Right lobe of liver (tissue), 6 donors: ENCODE measurements around the gene CHD2. TPM values are rescaled to one million over a fixed set of nuclear protein-coding genes. Genes with fewer than 3 reads are reported as not detected.

Source experiments
- ATAC-seq, 4 donors: fragments of 200-7000 bp; cut with Tn5 transposase; one replicate each; pipeline ENCODE4 v1.9.1; 2020; ENCODE audit warnings: mild to moderate bottlenecking in 4 of 4, moderate library complexity in 4 of 4
- DNase-seq, 3 donors: peaks; one replicate each; pipeline ENCODE4 v3.0.0-alpha.2; 2020
- H3K27ac ChIP-seq, 3 donors: fragments of 200-600 bp; one replicate each; pipeline ENCODE4 v1.8.0; 2022
- H3K27me3 ChIP-seq, 2 donors: fragments of 200-600 bp; one replicate each; pipeline ENCODE4 v1.8.0; 2022
- H3K36me3 ChIP-seq, 4 donors: fragments of 200-600 bp; sonication (generic) in 1 of 4; one replicate each; pipeline versions ENCODE4 v1.5.1 to v1.8.0; 2017 to 2022; ENCODE audit warnings: control low read depth in 1 of 4
- H3K4me1 ChIP-seq, 4 donors: fragments of 200-600 bp; sonication (generic) in 1 of 4; one replicate each; pipeline versions ENCODE4 v1.5.1 to v1.8.0; 2017 to 2022; ENCODE audit warnings: control low read depth in 1 of 4
- H3K4me3 ChIP-seq, 3 donors: fragments of 200-600 bp; one replicate each; pipeline ENCODE4 v1.8.0; 2022
- H3K9me3 ChIP-seq, 4 donors: fragments of 200-600 bp; sonication (generic) in 1 of 4; one replicate each; pipeline versions ENCODE4 v1.5.1 to v1.8.0; 2017 to 2022; ENCODE audit warnings: control low read depth in 1 of 4
- POLR2A ChIP-seq: fragments of 450-650 bp; IDR thresholded peaks from one replicate; pipeline ENCODE4 v1.6.1; 2017; ENCODE audit warnings: antibody characterized with exemption, mild to moderate bottlenecking
- WGBS: methylation state at CpG from one replicate; pipeline ENCODE4 v1.1.6; 2018; ENCODE audit warnings: low coverage, low lambda C conversion rate; ENCODE audit not compliant: insufficient coverage; ENCODE audit errors: missing lambda C conversion rate; 5-methylcytosine and 5-hydroxymethylcytosine counted together
- intact Hi-C, 2 donors: fragments of 100-400 bp; cut with DNase I; formaldehyde crosslinking; loops; one replicate each; pipeline versions ENCODE4 v1.11.2 to v1.14.1; 2022
- total RNA-seq, 6 experiments: library from RNA; depleted of rRNA in 2 of 6; stranded (reverse); fragments of >200 nt in 2 of 6; fragmentation: NEBNext Ultra II Directional in 3 of 6; extraction: Animal tissue kit (Norgen Biotek cat#: 25700) in 3 of 6; gene quantifications; one replicate each; pipeline versions ENCODE4 v1.1.0 to v1.2.4, GENCODE V29; 2016 to 2023
- TF ChIP-seq, protein P1 (sequence below), 4 donors: fragments of 200-600 bp in 3 of 4; fragments of 450-650 bp in 1 of 4; IDR thresholded peaks; one replicate each; pipeline versions ENCODE4 v1.5.1 to v1.8.0; 2016 to 2022; ENCODE audit warnings: antibody characterized with exemption in 4 of 4, mild to moderate bottlenecking in 2 of 4
- donor health status: DM: no; HTN: yes; CAD: no.
- donor health status: DM: no; HTN: no; CAD: no.
- donor health status: DM: no; HTN: no; CAD: no.
- donor health status: DM: no; HTN: yes; CAD: no.
- donor health status: DM: no; HTN: yes; CAD: no.

The CHD2 gene
- total RNA-seq, 6 experiments from 2014 or later: 41.4 to 65.0 (median 56.6) TPM

DNA sequence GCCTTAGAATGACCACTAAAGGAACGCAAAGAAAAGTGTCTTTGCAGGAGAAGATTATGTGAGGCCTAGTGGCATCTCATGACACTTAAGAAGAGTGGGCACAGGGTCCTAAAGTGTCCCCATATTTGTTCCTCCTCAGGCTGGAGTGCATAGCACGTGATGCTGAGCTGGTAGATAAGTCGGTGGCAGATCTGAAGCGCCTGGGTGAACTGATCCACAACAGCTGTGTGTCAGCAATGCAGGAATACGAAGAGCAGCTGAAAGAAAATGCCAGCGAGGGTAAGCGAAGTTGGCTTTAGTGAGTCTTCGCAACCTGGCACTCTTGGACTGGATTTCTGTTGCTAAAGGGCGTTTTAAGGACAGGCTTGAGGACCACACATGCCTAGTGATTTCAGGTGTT lies 92.6 kb downstream of the CHD2 start:
- Histone ChIP-seq H3K36me3 (peaks cover 0 to 98% (median 47%) of the 10 kb centered on the region in 4 donors), H3K27me3 (no peaks in the 10 kb centered on the region), H3K4me3 (no peak overlapping the region), H3K27ac (no peak overlapping the region), H3K4me1 (no peaks in the 10 kb centered on the region), H3K9me3 (no peaks in the 10 kb centered on the region)
- intact Hi-C loops: loop anchor here in 1 of 2 donors (10.0 kb wide), 1 partner anchor 48 kb away; no protein-coding TSS in a partner anchor
- no peak for DNase-seq
- no peak for TF ChIP-seq POLR2A
- TF ChIP-seq, protein P1, sequence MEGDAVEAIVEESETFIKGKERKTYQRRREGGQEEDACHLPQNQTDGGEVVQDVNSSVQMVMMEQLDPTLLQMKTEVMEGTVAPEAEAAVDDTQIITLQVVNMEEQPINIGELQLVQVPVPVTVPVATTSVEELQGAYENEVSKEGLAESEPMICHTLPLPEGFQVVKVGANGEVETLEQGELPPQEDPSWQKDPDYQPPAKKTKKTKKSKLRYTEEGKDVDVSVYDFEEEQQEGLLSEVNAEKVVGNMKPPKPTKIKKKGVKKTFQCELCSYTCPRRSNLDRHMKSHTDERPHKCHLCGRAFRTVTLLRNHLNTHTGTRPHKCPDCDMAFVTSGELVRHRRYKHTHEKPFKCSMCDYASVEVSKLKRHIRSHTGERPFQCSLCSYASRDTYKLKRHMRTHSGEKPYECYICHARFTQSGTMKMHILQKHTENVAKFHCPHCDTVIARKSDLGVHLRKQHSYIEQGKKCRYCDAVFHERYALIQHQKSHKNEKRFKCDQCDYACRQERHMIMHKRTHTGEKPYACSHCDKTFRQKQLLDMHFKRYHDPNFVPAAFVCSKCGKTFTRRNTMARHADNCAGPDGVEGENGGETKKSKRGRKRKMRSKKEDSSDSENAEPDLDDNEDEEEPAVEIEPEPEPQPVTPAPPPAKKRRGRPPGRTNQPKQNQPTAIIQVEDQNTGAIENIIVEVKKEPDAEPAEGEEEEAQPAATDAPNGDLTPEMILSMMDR (IDR thresholded peaks at IDR 0.05): no peak
- ATAC-seq: no peak
- WGBS: 94% methylated on average over 8 of the region's 9 CpGs

DNA sequence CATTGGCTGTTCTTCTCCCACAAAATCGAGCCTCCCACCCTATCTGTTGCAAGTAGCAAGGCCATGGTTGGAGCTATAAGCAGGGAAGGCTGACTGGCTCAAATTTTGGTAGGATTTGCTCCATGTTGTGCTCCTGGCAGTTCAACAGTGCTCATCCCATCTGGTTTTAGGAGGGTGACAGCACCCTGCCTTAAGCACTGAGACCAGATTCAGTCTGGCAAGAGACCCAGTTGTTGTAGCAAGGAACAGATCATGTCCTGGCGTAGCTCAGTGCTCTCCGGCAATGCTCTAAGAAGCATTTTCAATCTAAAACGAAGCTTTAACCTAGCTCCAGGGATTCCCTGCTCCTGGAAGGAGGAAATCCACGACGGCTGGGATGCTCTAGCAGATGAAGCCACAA lies 97.7 kb downstream of the CHD2 start:
- WGBS: 100% methylated on average over 4 of the region's 6 CpGs
- Histone ChIP-seq H3K36me3 (peaks cover 10 to 100% (median 57%) of the 10 kb centered on the region in 4 donors), H3K27me3 (no peaks in the 10 kb centered on the region), H3K4me3 (no peak overlapping the region), H3K27ac (no peak overlapping the region), H3K4me1 (no peaks in the 10 kb centered on the region), H3K9me3 (no peaks in the 10 kb centered on the region)
- ATAC-seq (no peak), DNase-seq (no peak)
- intact Hi-C loops: loop anchor here in 1 of 2 donors (10.0 kb wide), 1 partner anchor 53 kb away; no protein-coding TSS in a partner anchor
- TF ChIP-seq, protein P1 (IDR thresholded peaks at IDR 0.05): no peak
- no peak for TF ChIP-seq POLR2A

DNA sequence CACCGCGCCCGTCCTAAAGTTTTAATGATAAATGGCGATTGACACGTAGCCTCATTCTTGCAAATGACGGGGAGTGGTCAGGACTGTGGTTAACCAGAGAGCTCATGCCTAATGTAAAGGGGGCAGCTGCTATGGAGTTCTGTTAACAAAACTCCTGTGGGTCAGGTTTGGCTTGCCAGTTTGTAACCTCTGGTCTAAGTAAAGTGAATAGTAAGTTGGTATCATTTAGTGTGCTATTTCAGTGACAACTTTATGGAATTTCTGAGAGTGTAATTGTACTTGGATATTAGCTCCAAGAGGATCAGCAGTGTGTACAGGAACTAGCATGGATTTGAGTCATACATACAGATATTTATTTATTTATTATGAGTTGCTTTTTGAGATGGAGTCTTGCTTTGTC lies 101.0 kb downstream of the CHD2 start:
- DNase-seq (no peak), ATAC-seq (no peak)
- intact Hi-C loops: loop anchor here in 1 of 2 donors (10.0 kb wide), 1 partner anchor 46 kb away; no protein-coding TSS in a partner anchor
- Histone ChIP-seq H3K27me3 (no peaks in the 10 kb centered on the region), H3K9me3 (no peaks in the 10 kb centered on the region), H3K36me3 (peaks cover 18 to 100% (median 57%) of the 10 kb centered on the region in 4 donors), H3K4me3 (no peak overlapping the region), H3K4me1 (no peaks in the 10 kb centered on the region), H3K27ac (no peak overlapping the region)
- WGBS: 94% methylated on average over 6 of the region's 6 CpGs
- TF ChIP-seq, protein P1 (IDR thresholded peaks at IDR 0.05): no peak
- TF ChIP-seq POLR2A: no peak

DNA sequence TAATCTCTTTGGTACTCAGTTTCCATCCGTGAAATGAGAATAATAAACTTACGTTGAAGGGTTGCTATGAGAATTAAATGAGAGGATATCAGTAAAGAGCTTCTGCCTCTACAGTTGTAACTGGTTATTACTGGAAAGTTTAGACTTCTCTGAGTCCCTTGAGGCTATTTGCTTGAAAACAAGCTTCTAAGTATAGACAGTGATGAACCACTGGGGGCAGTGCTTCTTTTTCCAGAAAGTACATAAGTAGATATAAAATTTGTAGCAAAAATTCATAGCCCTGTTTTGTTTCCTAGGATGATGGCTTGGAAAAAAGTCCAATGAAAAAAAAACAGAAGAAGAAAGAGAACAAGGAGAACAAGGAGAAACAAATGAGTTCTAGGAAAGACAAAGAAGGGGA lies 101.8 kb downstream of the CHD2 start:
- TF ChIP-seq POLR2A: no peak
- TF ChIP-seq, protein P1 (IDR thresholded peaks at IDR 0.05): no peak
- Histone ChIP-seq H3K4me3 (no peak overlapping the region), H3K36me3 (peaks cover 18 to 100% (median 55%) of the 10 kb centered on the region in 4 donors), H3K27ac (no peak overlapping the region), H3K27me3 (no peaks in the 10 kb centered on the region), H3K4me1 (no peaks in the 10 kb centered on the region), H3K9me3 (no peaks in the 10 kb centered on the region)
- intact Hi-C loops: loop anchor here in 1 of 2 donors (10.0 kb wide), 1 partner anchor 47 kb away; no protein-coding TSS in a partner anchor
- 91% methylated on average over 2 of the region's 2 CpGs for WGBS
- DNase-seq (no peak), ATAC-seq (no peak)
